Lower leg skin (tissue), 4 donors: ENCODE measurements around the gene CCDC169. TPM values are rescaled to one million over a fixed set of nuclear protein-coding genes. Genes with fewer than 3 reads are reported as not detected.

Experiments used
- DNase-seq, 2 donors: peaks; one replicate each; pipeline ENCODE4 v3.0.0-alpha.2; 2019; ENCODE audit warnings: low spot score in 2 of 2
- H3K4me3 ChIP-seq: fragments of 200-600 bp; sonication (generic); 2 replicates; pipeline ENCODE4 v1.5.1; 2017; ENCODE audit warnings: mild to moderate bottlenecking, low read depth; ENCODE audit not compliant: poor library complexity, severe bottlenecking
- CTCF ChIP-seq, 3 donors: fragments of 450-650 bp; IDR thresholded peaks; one replicate each; pipeline ENCODE4 v1.5.1; 2016; ENCODE audit warnings: antibody characterized with exemption in 3 of 3, mild to moderate bottlenecking in 3 of 3, moderate library complexity in 2 of 3
- POLR2A ChIP-seq, 2 donors: fragments of 450-650 bp; IDR thresholded peaks; one replicate each; pipeline ENCODE4 v1.6.1; 2016 to 2017; ENCODE audit warnings: antibody characterized with exemption in 2 of 2, mild to moderate bottlenecking in 1 of 2, moderate library complexity in 1 of 2
- WGBS, 2 donors: methylation state at CpG; one replicate each; pipeline ENCODE4 v1.1.5; 2018; 5-methylcytosine and 5-hydroxymethylcytosine counted together
- intact Hi-C: fragments of 100-400 bp; cut with DNase I; formaldehyde crosslinking; loops from one replicate; pipeline ENCODE4 v1.15.0; 2023; ENCODE audit warnings: low total_unique reads
- total RNA-seq, 4 donors: library from RNA; depleted of rRNA; stranded (reverse); fragments of >200 nt; gene quantifications; one replicate each; pipeline ENCODE4 v1.1.0, GENCODE V29; 2016

The CCDC169 gene
- total RNA-seq, 4 donors from 2014 or later, result 0.47 to 0.49 TPM; not detected in 2

GRCh38 chr13:36244073-36244472 lies 53.5 kb downstream of the CCDC169 start:
- WGBS, 2 donors, result 80 to 86% methylated on average over 2 of the region's 2 CpGs

GRCh38 chr13:36242761-36243160 lies 54.9 kb downstream of the CCDC169 start:
- TF ChIP-seq CTCF (IDR thresholded peaks at IDR 0.05) (no peak), POLR2A (IDR thresholded peaks at IDR 0.05) (no peak)
- DNase-seq, result no peak
- intact Hi-C loops, result no loop called here
- no peak overlapping the region for H3K4me3 ChIP-seq
- WGBS, 2 donors, result 64 to 70% methylated on average over 2 of the region's 2 CpGs

More at GRCh38 chr13:36244073-36244472, 53.5 kb downstream of the CCDC169 start:
- H3K4me3 ChIP-seq, result no peak overlapping the region
- TF ChIP-seq CTCF (IDR thresholded peaks at IDR 0.05) (no peak), POLR2A (IDR thresholded peaks at IDR 0.05) (no peak)
- DNase-seq, result no peak
- intact Hi-C loops, result no loop called here

- 55 to 69% methylated on average over 3 of the region's 3 CpGs for WGBS, 2 donors
- H3K4me3 ChIP-seq, result no peak overlapping the region
- no peak for DNase-seq
- no peak for TF ChIP-seq CTCF (IDR thresholded peaks at IDR 0.05)
- TF ChIP-seq POLR2A (IDR thresholded peaks at IDR 0.05), result no peak
- intact Hi-C loops, result no loop called here
These were observed 66.4 kb downstream of the CCDC169 start for GRCh38 chr13:36231236-36231635.

GRCh38 chr13:36224730-36225129 lies 72.9 kb downstream of the CCDC169 start:
- intact Hi-C loops, result no loop called here
- TF ChIP-seq POLR2A (IDR thresholded peaks at IDR 0.05) (no peak), CTCF (IDR thresholded peaks at IDR 0.05) (no peak)
- WGBS, 2 donors, result 75 to 84% methylated on average over 1 of the region's 1 CpG
- DNase-seq, result no peak
- H3K4me3 ChIP-seq, result no peak overlapping the region

- TF ChIP-seq CTCF (IDR thresholded peaks at IDR 0.05) (no peak), POLR2A (IDR thresholded peaks at IDR 0.05) (no peak)
- DNase-seq, result no peak
- H3K4me3 ChIP-seq, result no peak overlapping the region
- intact Hi-C loops, result no loop called here
These were observed 77.7 kb downstream of the CCDC169 start for GRCh38 chr13:36219883-36220282.

- no peak for TF ChIP-seq CTCF (IDR thresholded peaks at IDR 0.05)
- no peak for TF ChIP-seq POLR2A (IDR thresholded peaks at IDR 0.05)
- intact Hi-C loops, result no loop called here
- H3K4me3 ChIP-seq, result no peak overlapping the region
- DNase-seq, result no peak
- 81 to 84% methylated on average over 3 of the region's 3 CpGs for WGBS, 2 donors
These were observed 80.2 kb downstream of the CCDC169 start for GRCh38 chr13:36217456-36217855.
